OCI-LY1 (cell line): Measurements from ENCODE around the gene KDM4D.

Experiments
- H2AFZ ChIP-seq: fragments of 200-600 bp; sonication (generic), shearing (Covaris generic); 2 replicates; pipeline ENCODE4 v1.6.0; 2014; ENCODE audit warnings: antibody characterized with exemption, mild to moderate bottlenecking, low read length
- H3F3A ChIP-seq: fragments of 200-600 bp; sonication (generic), shearing (Covaris generic); 2 replicates; pipeline ENCODE4 v1.6.0; 2014; ENCODE audit warnings: mild to moderate bottlenecking, antibody characterized with exemption, low read length, moderate library complexity; ENCODE audit not compliant: insufficient read depth
- H3K27ac ChIP-seq: fragments of 200-600 bp; sonication (generic); 2 replicates; pipeline ENCODE4 v1.5.1; 2014; ENCODE audit warnings: low read length, mixed run types, mild to moderate bottlenecking, low read depth; ENCODE audit not compliant: poor library complexity, severe bottlenecking
- H3K27me3 ChIP-seq: fragments of 200-600 bp; sonication (generic); 2 replicates; pipeline ENCODE4 v1.6.0; 2014; ENCODE audit warnings: antibody characterized with exemption, mild to moderate bottlenecking, low read length, moderate library complexity; ENCODE audit not compliant: insufficient read depth
- H3K36me3 ChIP-seq: fragments of 200-600 bp; sonication (generic); 2 replicates; pipeline ENCODE4 v1.6.1; 2014; ENCODE audit warnings: mild to moderate bottlenecking, antibody characterized with exemption, low read length, moderate library complexity, mixed read lengths; ENCODE audit not compliant: insufficient read depth
- H3K4me1 ChIP-seq: fragments of 200-600 bp; sonication (generic); 2 replicates; pipeline ENCODE4 v1.5.1; 2014; ENCODE audit warnings: mild to moderate bottlenecking, low read length, moderate library complexity; ENCODE audit not compliant: insufficient read depth, severe bottlenecking
- H3K4me2 ChIP-seq: fragments of 200-600 bp; sonication (generic), shearing (Covaris generic); 2 replicates; pipeline ENCODE4 v1.6.1; 2014; ENCODE audit warnings: low read length
- H3K4me3 ChIP-seq: fragments of 200-600 bp; sonication (generic); 2 replicates; pipeline ENCODE4 v1.5.1; 2014; ENCODE audit warnings: low read length, low read depth, mild to moderate bottlenecking, mixed read lengths; ENCODE audit not compliant: poor library complexity, severe bottlenecking
- H3K79me2 ChIP-seq: fragments of 200-600 bp; shearing (Covaris generic); 2 replicates; pipeline ENCODE4 v1.6.1; 2016; ENCODE audit warnings: mixed run types, low read length, mixed read lengths; ENCODE audit not compliant: insufficient read depth
- H3K9ac ChIP-seq: fragments of 200-600 bp; sonication (generic), shearing (Covaris generic); 2 replicates; pipeline ENCODE4 v1.6.1; 2014; ENCODE audit warnings: mild to moderate bottlenecking, low read length, mixed read lengths
- H3K9me2 ChIP-seq: fragments of 200-600 bp; sonication (generic), shearing (Covaris generic); 2 replicates; pipeline ENCODE4 v1.6.1; 2014; ENCODE audit warnings: low read depth, mild to moderate bottlenecking, low read length, mixed read lengths
- H3K9me3 ChIP-seq: fragments of 200-600 bp; shearing (Covaris generic); 2 replicates; pipeline ENCODE4 v1.6.1; 2014; ENCODE audit warnings: low read length, mixed read lengths
- H4K20me1 ChIP-seq: fragments of 200-600 bp; sonication (generic), shearing (Covaris generic); 2 replicates; pipeline ENCODE4 v1.6.0; 2016; ENCODE audit warnings: mild to moderate bottlenecking, low read length; ENCODE audit not compliant: insufficient read depth
- EZH2 ChIP-seq: fragments of 200-600 bp; sonication (generic), shearing (Covaris generic); IDR thresholded peaks from 2 replicates; pipeline ENCODE4 v1.8.0; 2017; ENCODE audit warnings: borderline replicate concordance, mixed run types, mild to moderate bottlenecking, antibody characterized with exemption, low read length, moderate library complexity, mixed read lengths
- TF ChIP-seq, protein P1 (sequence below): fragments of 200-600 bp; sonication (generic), shearing (Covaris generic); IDR thresholded peaks from 2 replicates; pipeline ENCODE4 v1.5.1; 2017; ENCODE audit warnings: mild to moderate bottlenecking, antibody characterized with exemption, low read length, moderate library complexity, mixed read lengths

The KDM4D gene

DNA sequence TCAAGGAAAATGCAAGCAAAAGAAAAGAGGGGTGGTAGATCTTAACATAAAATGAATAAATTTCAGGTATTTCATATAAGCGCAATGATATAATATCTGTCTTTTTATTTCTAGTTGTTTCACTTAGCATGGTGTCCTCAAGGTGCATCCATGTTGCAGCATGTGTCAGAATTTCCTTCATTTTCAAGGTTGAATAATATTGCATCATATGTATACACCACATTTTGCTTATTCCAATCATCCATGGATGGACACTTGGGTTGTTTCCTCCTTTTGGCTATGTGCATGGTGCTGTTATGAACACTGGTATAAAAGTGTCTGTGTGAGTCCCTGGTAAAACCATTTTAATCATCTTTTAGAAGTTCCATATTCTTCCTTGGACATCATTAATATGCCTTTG is 68.7 kb downstream of the KDM4D start:
- Histone ChIP-seq H3K27me3 (no peaks in the 10 kb centered on the region), H3K4me2 (no peak overlapping the region), H4K20me1 (no peaks in the 10 kb centered on the region), H3K9me2 (no peaks in the 10 kb centered on the region), H3K4me1 (no peaks in the 10 kb centered on the region), H3K9me3 (no peaks in the 10 kb centered on the region), H3K27ac (no peak overlapping the region), H3K4me3 (no peak overlapping the region), H3K36me3 (no peaks in the 10 kb centered on the region), H2AFZ (no peak overlapping the region), H3K9ac (no peak overlapping the region), H3K79me2 (no peaks in the 10 kb centered on the region), H3F3A (no peaks in the 10 kb centered on the region)
- no peak for TF ChIP-seq EZH2
- TF ChIP-seq, protein P1, sequence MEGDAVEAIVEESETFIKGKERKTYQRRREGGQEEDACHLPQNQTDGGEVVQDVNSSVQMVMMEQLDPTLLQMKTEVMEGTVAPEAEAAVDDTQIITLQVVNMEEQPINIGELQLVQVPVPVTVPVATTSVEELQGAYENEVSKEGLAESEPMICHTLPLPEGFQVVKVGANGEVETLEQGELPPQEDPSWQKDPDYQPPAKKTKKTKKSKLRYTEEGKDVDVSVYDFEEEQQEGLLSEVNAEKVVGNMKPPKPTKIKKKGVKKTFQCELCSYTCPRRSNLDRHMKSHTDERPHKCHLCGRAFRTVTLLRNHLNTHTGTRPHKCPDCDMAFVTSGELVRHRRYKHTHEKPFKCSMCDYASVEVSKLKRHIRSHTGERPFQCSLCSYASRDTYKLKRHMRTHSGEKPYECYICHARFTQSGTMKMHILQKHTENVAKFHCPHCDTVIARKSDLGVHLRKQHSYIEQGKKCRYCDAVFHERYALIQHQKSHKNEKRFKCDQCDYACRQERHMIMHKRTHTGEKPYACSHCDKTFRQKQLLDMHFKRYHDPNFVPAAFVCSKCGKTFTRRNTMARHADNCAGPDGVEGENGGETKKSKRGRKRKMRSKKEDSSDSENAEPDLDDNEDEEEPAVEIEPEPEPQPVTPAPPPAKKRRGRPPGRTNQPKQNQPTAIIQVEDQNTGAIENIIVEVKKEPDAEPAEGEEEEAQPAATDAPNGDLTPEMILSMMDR = no peak

DNA sequence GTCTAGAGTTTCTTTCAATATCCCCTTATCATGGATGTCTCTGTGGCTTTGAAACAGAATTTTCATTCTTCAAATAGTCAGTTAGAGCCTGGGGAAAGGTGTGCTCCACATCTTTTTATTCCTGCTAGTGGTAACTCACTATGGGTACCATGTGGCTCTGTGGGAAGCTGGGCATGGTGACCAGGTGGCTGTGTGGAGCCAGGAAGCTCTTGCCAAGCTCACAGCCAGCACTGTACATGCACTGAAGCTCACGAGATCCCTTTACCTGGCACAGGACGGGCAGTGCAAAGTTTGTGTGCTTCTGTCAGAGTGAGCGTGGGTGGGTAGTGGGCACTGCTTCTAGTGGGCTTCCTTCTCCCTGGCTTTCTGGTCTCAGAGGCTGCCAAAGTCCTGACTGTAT is 69.4 kb downstream of the KDM4D start:
- no peak overlapping the region for H3K9ac ChIP-seq
- no peaks in the 10 kb centered on the region for H3K9me3 ChIP-seq

DNA sequence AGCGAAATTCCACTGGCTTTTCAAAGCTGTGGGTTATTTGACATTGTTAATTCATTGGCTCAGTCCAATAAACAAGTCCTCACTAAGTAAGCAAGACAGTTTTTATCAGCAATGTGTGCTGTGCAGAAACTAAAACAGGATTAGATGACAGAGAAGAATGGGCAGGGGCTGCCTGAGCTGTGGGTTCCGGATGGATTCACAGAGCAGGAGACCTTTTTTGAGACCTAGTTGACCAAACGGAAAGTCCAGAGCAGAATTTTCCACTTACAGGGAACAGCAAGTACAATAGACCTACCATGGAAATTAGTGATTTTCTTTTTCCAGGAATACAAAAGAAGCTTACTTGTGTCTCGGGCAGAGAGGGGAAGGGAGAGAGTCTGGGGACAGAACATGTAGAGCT is 70.5 kb downstream of the KDM4D start:
- Histone ChIP-seq H4K20me1 (no peaks in the 10 kb centered on the region), H3K27me3 (no peaks in the 10 kb centered on the region), H3K9ac (no peak overlapping the region), H3K27ac (no peak overlapping the region), H3K4me2 (no peak overlapping the region), H3K9me3 (no peaks in the 10 kb centered on the region), H3K4me1 (no peaks in the 10 kb centered on the region), H3K4me3 (no peak overlapping the region), H3K9me2 (no peaks in the 10 kb centered on the region), H2AFZ (no peak overlapping the region), H3F3A (no peaks in the 10 kb centered on the region), H3K79me2 (no peaks in the 10 kb centered on the region), H3K36me3 (no peaks in the 10 kb centered on the region)
- TF ChIP-seq, protein P1 = no peak
- TF ChIP-seq EZH2 = no peak

More for the DNA sequence above, 69.4 kb downstream of the KDM4D start:
- Histone ChIP-seq H3K27ac (no peak overlapping the region), H2AFZ (no peak overlapping the region), H4K20me1 (no peaks in the 10 kb centered on the region), H3K4me3 (no peak overlapping the region), H3K79me2 (no peaks in the 10 kb centered on the region), H3K4me1 (no peaks in the 10 kb centered on the region), H3K36me3 (no peaks in the 10 kb centered on the region), H3K9me2 (no peaks in the 10 kb centered on the region), H3F3A (no peaks in the 10 kb centered on the region), H3K4me2 (no peak overlapping the region), H3K27me3 (no peaks in the 10 kb centered on the region)
- TF ChIP-seq EZH2 = no peak

DNA sequence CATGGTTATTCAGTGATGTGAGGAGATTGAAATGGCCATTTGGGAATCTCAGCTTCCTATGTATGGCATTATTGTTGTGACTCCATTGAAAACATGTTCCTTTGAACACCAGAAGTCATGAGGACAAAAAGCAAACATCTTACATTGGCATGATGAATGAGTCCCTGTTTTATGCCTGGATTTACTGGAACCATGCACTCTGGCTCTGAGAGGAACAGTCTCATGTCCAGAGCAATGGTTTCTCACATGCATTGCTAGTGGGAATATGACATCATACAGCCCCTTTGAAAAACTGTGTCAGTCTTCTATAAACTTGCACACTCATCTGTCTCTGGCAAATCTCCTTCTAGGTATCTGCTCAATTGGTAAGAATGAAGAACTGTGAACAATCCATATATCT is 72.3 kb downstream of the KDM4D start:
- Histone ChIP-seq H3K9me3 (no peaks in the 10 kb centered on the region), H3K4me2 (no peak overlapping the region), H3K4me3 (no peak overlapping the region), H2AFZ (no peak overlapping the region), H3K27ac (no peak overlapping the region), H3K36me3 (no peaks in the 10 kb centered on the region), H3K9ac (no peak overlapping the region), H3F3A (no peaks in the 10 kb centered on the region), H3K9me2 (no peaks in the 10 kb centered on the region), H3K4me1 (no peaks in the 10 kb centered on the region), H3K79me2 (no peaks in the 10 kb centered on the region), H4K20me1 (no peaks in the 10 kb centered on the region), H3K27me3 (no peaks in the 10 kb centered on the region)
- TF ChIP-seq, protein P1 = no peak
